Ammon's horn (tissue), 1 donor: Measurements from ENCODE around the gene KCNE5.
"Not testable (repeated sequence)": the region's sequence is repeated elsewhere in the genome, so short reads cannot be mapped to it uniquely, and the experiment has no call there.

Source experiments
- DNase-seq: peaks from one replicate; pipeline ENCODE4 v3.0.0-alpha.2; 2016; ENCODE audit warnings: low spot score

Gene KCNE5

GRCh38 chrX:109624641-109625616, at the start of gene KCNE5:
Gene KCNE5, minus strand, starts transcription at chrX:109625172. Its CDS starts 152 bp downstream, at chrX:109625020.
- peak; percentile 3 for DNase-seq

- DNase-seq = no peak
These were observed 47.3 kb upstream of the KCNE5 start for GRCh38 chrX:109672239-109672638.

- not testable (repeated sequence) for DNase-seq
These were observed 46.2 kb upstream of the KCNE5 start for GRCh38 chrX:109671170-109671569.

- no peak for DNase-seq
These were observed 43.0 kb upstream of the KCNE5 start for GRCh38 chrX:109667986-109668385.

GRCh38 chrX:109660435-109661143, 35.6 kb upstream of the KCNE5 start:
- DNase-seq = no peak

- no peak for DNase-seq
These were observed 33.4 kb upstream of the KCNE5 start for GRCh38 chrX:109658391-109658790.

GRCh38 chrX:109657364-109657763, 32.4 kb upstream of the KCNE5 start:
- DNase-seq = not testable (repeated sequence)

GRCh38 chrX:109656774-109657173, 31.8 kb upstream of the KCNE5 start:
- DNase-seq = no peak

- DNase-seq = no peak
These were observed 30.7 kb upstream of the KCNE5 start for GRCh38 chrX:109655502-109656201.

GRCh38 chrX:109654516-109655109, 29.6 kb upstream of the KCNE5 start:
- DNase-seq = no peak

GRCh38 chrX:109644671-109645070, 19.7 kb upstream of the KCNE5 start:
- DNase-seq = not testable (repeated sequence)

- no peak for DNase-seq
These were observed 18.7 kb upstream of the KCNE5 start for GRCh38 chrX:109643687-109644086.

GRCh38 chrX:109638158-109638557, 13.2 kb upstream of the KCNE5 start:
- DNase-seq = no peak

- not testable (repeated sequence) for DNase-seq
These were observed 12.5 kb upstream of the KCNE5 start for GRCh38 chrX:109637477-109637876.

GRCh38 chrX:109635146-109635545, 10.2 kb upstream of the KCNE5 start:
- DNase-seq = peak; percentile 2

- peak; percentile 13 for DNase-seq
These were observed 8.0 kb upstream of the KCNE5 start for GRCh38 chrX:109632906-109633504.

GRCh38 chrX:109629310-109629709, 4.3 kb upstream of the KCNE5 start:
- DNase-seq = peak; percentile 56

- no peak for DNase-seq
These were observed 1.7 kb upstream of the KCNE5 start for GRCh38 chrX:109626637-109627036.

GRCh38 chrX:109623997-109624396, 975 bp downstream of the KCNE5 start:
- DNase-seq = peak; percentile 42

GRCh38 chrX:109622270-109622669, 2.7 kb downstream of the KCNE5 start:
- no peak for DNase-seq

GRCh38 chrX:109619771-109620170, 5.2 kb downstream of the KCNE5 start:
- no peak for DNase-seq
